Mucosa of stomach (tissue), 1 donor: ENCODE measurements around the gene LCMT1.
"Not testable (repeated sequence)": the region's sequence is repeated elsewhere in the genome, so short reads cannot be mapped to it uniquely, and the experiment has no call there.

ENCODE experiments used
- H3K27me3 ChIP-seq: one replicate; pipeline ENCODE4 v1.7.0; 2013; ENCODE audit warnings: mild to moderate bottlenecking, low read length; ENCODE audit not compliant: control insufficient read depth, insufficient read depth
- H3K36me3 ChIP-seq: one replicate; pipeline ENCODE4 v1.7.0; 2013; ENCODE audit warnings: low read length; ENCODE audit not compliant: control insufficient read depth, insufficient read depth
- H3K4me1 ChIP-seq: one replicate; pipeline ENCODE4 v1.7.0; 2013; ENCODE audit warnings: mild to moderate bottlenecking, low read length; ENCODE audit not compliant: control insufficient read depth, insufficient read depth
- H3K4me3 ChIP-seq: one replicate; pipeline ENCODE4 v1.7.0; 2013; ENCODE audit warnings: low read length
- H3K9ac ChIP-seq: one replicate; pipeline ENCODE4 v1.7.0; 2013; ENCODE audit warnings: mild to moderate bottlenecking, low read length, moderate library complexity
- H3K9me3 ChIP-seq: one replicate; pipeline ENCODE4 v1.7.0; 2013; ENCODE audit warnings: mild to moderate bottlenecking, low read length, moderate library complexity; ENCODE audit not compliant: control insufficient read depth
- donor health status: Pancreatic carcinoma.

The LCMT1 gene

GRCh38 chr16:25158401-25158800 lies 46.9 kb downstream of the LCMT1 start:
- Histone ChIP-seq H3K27me3 (no peaks in the 10 kb centered on the region), H3K4me1 (no peaks in the 10 kb centered on the region), H3K4me3 (no peak overlapping the region), H3K9ac (no peak overlapping the region), H3K9me3 (no peaks in the 10 kb centered on the region), H3K36me3 (peaks cover 3% of the 10 kb centered on the region)

DNA sequence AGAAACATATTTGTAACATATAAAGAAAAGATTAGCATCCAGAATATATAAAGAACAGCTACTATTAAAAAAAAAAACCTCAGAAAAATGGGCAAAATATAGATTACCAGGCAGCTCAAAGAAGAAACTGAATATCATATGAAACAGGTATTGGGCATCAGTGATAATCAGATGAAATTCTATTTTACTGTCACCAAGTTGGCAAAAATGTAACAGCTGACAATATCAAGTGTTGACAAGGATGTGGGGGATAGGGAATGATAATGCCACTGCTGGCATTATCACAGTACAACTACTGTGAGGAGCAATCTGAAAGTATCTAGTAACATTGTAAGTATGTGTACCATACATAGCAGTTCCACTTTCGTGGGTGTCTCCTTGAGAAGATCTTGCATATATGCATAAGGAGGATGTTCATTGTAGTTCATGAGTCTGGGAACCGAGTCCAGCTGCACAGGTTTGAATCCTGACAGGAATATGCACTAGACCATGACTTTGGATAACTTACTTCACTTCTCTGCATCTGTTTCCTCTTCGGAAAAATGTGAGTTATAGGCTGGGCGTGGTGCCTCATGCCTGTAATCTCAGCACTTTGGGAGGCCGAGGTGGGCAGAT lies 50.3 kb downstream of the LCMT1 start:
- Histone ChIP-seq H3K27me3 (no peaks in the 10 kb centered on the region), H3K9me3 (no peaks in the 10 kb centered on the region), H3K9ac (no peak overlapping the region), H3K36me3 (peaks cover 3% of the 10 kb centered on the region), H3K4me1 (no peaks in the 10 kb centered on the region), H3K4me3 (no peak overlapping the region)

DNA sequence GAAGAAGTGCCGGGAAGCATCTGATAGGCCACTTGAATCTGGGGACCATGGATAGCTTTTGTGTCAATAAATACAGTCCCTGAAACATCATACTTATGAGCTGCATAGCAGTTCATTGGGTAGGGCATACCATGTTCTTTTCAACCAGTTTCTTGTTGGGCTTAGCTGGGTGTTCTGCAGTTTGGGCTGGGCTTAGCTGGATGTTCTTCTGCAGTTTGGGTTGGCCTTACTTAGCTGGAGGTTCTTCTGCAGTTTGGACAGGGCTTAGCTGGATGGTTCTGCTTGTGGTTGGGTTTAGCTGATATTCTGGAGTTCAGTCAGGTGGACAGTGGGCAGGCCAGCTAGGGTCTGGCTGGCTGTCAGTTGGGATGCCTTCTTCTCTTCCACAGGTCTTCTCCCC lies 52.1 kb downstream of the LCMT1 start:
- Histone ChIP-seq H3K36me3 (peaks cover 2% of the 10 kb centered on the region), H3K9ac (no peak overlapping the region), H3K9me3 (no peaks in the 10 kb centered on the region), H3K4me3 (no peak overlapping the region), H3K27me3 (no peaks in the 10 kb centered on the region), H3K4me1 (no peaks in the 10 kb centered on the region)

- no peak overlapping the region for H3K9ac ChIP-seq
- no peaks in the 10 kb centered on the region for H3K36me3 ChIP-seq
- no peaks in the 10 kb centered on the region for H3K9me3 ChIP-seq
- H3K27me3 ChIP-seq, result no peaks in the 10 kb centered on the region
- no peak overlapping the region for H3K4me3 ChIP-seq
- H3K4me1 ChIP-seq, result no peaks in the 10 kb centered on the region
Measured at GRCh38 chr16:25165284-25165683, 53.7 kb downstream of the LCMT1 start.

GRCh38 chr16:25167920-25168319 lies 56.4 kb downstream of the LCMT1 start:
- H3K4me3 ChIP-seq, H3K4me1 ChIP-seq, H3K9ac ChIP-seq, H3K9me3 ChIP-seq, H3K27me3 ChIP-seq, H3K36me3 ChIP-seq: not testable (repeated sequence)

DNA sequence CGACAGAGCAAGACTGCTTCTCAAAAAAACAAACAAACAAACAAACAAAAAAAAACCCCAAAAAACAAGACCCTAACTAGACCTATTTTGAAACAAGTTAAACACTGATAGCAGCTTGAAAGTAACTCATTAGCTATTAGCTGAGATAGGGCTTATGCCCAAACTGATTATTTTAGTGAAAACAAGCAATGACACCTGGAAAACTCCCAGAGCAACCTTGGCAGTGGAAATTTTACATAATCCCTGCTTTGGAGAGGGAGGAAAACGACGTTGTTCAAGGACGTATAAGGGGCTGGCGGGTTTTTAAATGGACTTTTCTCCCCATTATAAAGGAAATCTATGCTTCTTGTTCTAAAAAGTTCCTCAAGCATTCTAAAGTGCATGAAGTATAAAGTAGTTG lies 59.8 kb downstream of the LCMT1 start:
- H3K36me3 ChIP-seq, result no peaks in the 10 kb centered on the region
- no peak overlapping the region for H3K4me3 ChIP-seq
- no peaks in the 10 kb centered on the region for H3K4me1 ChIP-seq
- no peak overlapping the region for H3K9ac ChIP-seq
- H3K27me3 ChIP-seq, result no peaks in the 10 kb centered on the region
- no peaks in the 10 kb centered on the region for H3K9me3 ChIP-seq

- no peaks in the 10 kb centered on the region for H3K27me3 ChIP-seq
- H3K36me3 ChIP-seq, result no peaks in the 10 kb centered on the region
- H3K4me1 ChIP-seq, result no peaks in the 10 kb centered on the region
- H3K9me3 ChIP-seq, result no peaks in the 10 kb centered on the region
- no peak overlapping the region for H3K4me3 ChIP-seq
- no peak overlapping the region for H3K9ac ChIP-seq
Measured at GRCh38 chr16:25172831-25173230, 61.3 kb downstream of the LCMT1 start.

DNA sequence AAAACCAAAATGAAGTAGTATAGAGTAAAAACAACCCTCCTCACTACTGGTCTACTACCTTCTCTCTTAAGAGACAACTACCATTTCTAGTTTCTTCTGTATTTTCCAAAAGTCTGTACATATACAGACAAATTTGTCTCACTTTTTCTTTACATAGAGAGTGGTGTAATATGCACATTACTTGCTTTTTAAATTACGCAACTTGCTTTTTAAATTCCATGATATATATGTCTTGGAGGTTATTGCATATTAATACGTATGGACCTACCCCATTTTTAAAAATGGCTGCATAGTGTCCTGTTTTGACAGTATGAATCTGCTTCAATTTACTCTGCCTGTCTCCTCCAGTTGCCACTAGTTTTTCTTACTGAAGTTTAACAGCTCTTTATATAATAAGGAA lies 62.7 kb downstream of the LCMT1 start:
- H3K4me1 ChIP-seq, result no peaks in the 10 kb centered on the region
- H3K36me3 ChIP-seq, result no peaks in the 10 kb centered on the region
- H3K9ac ChIP-seq, result no peak overlapping the region
- H3K9me3 ChIP-seq, result no peaks in the 10 kb centered on the region
- H3K27me3 ChIP-seq, result no peaks in the 10 kb centered on the region
- no peak overlapping the region for H3K4me3 ChIP-seq

DNA sequence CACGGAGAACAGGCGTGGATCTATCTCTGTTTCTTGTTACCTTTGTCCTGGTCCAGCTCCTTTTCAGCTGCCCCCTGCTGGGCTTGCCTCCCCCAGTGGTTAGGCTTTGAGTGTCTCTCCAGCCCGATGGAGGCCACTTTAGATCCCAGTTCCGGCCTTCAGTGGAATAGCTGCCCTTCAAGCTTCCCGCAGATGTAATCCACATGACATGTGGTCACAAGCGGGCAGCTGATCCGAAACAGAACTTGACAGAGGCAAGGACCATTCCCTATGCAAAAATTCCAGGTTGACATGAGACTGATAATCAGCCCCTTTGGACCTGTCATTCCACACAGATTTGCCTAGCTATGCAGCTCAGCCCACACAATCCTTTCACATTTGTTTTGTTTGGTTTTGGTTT lies 64.6 kb downstream of the LCMT1 start:
- Histone ChIP-seq H3K4me3 (no peak overlapping the region), H3K36me3 (no peaks in the 10 kb centered on the region), H3K27me3 (no peaks in the 10 kb centered on the region), H3K9ac (no peak overlapping the region), H3K4me1 (no peaks in the 10 kb centered on the region), H3K9me3 (no peaks in the 10 kb centered on the region)

- Histone ChIP-seq H3K4me3 (no peak overlapping the region), H3K4me1 (no peaks in the 10 kb centered on the region), H3K9ac (no peak overlapping the region), H3K27me3 (no peaks in the 10 kb centered on the region), H3K9me3 (no peaks in the 10 kb centered on the region), H3K36me3 (no peaks in the 10 kb centered on the region)
Measured at GRCh38 chr16:25177512-25177830, 65.9 kb downstream of the LCMT1 start.

DNA sequence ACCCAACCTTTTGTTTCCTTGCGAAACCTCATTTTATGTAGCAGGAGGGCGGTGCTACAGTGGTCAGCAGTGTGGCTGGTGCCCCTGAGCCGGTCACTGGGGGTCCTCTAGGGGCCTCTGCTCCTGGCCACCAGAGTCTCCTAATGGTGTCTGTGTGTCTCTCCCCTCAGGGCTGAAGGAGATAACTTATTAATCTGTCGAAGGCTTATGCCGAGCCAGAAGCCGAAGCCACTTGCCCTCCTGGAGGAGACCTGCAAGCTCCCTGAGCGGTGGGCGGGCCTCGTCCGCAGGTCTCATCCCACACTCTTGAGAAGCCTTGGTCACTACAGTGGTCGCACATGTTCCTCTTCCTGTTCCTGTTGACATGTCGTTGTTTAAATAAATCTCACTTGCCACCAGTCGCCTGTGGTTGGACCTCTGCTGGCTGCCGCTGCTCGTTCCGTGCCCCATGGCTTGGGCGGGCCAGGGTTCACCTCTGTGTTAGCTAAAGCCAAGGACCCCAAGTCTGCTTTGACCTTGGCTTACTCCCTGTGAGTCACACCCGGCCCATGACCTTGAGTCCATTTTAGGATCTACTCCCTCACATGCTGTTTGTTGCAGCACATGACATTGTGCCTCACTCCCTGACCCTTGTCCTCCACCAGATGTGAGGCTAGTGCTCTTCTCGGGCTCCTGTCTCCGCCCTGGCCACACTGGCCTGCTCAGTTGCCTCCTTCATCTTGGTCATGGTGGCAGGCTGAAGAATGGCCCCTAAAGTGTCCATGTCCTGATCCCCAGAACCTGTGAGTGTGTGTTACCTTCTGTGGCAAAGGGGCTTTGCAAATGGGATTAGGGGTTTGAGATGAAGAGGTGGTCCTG lies 66.5 kb downstream of the LCMT1 start:
- Histone ChIP-seq H3K27me3 (no peaks in the 10 kb centered on the region), H3K9me3 (no peaks in the 10 kb centered on the region), H3K4me1 (no peaks in the 10 kb centered on the region), H3K4me3 (no peak overlapping the region), H3K36me3 (no peaks in the 10 kb centered on the region), H3K9ac (no peak overlapping the region)

- not testable (repeated sequence) for H3K9me3 ChIP-seq, H3K4me3 ChIP-seq, H3K9ac ChIP-seq, H3K4me1 ChIP-seq, H3K36me3 ChIP-seq, H3K27me3 ChIP-seq
Measured at GRCh38 chr16:25181236-25181635, 69.7 kb downstream of the LCMT1 start.
